Psoas muscle (tissue), 8 donors: ENCODE results near the gene TESMIN. TPM values are rescaled to one million over a fixed set of nuclear protein-coding genes. Genes with fewer than 3 reads are reported as not detected.

Source experiments
- ATAC-seq, 4 donors: fragments of 200-7000 bp; cut with Tn5 transposase; one replicate each; pipeline ENCODE4 v1.9.1; 2020; ENCODE audit warnings: moderate library complexity in 3 of 4, mild to moderate bottlenecking in 2 of 4
- DNase-seq, 2 donors: peaks; one replicate each; pipeline ENCODE4 v3.0.0-alpha.2; 2020
- H3K27ac ChIP-seq: fragments of 200-600 bp; one replicate; pipeline ENCODE4 v1.8.0; 2022
- H3K27me3 ChIP-seq, 3 donors: fragments of 200-600 bp in 1 of 3; one replicate each; pipeline versions ENCODE4 v1.6.1 to v1.8.0; 2013 to 2022; ENCODE audit warnings: low read length in 2 of 3, mild to moderate bottlenecking in 2 of 3, moderate library complexity in 1 of 3; ENCODE audit not compliant: insufficient read depth in 3 of 3
- H3K36me3 ChIP-seq, 2 donors: fragments of 200-600 bp in 1 of 2; one replicate each; pipeline versions ENCODE4 v1.6.1 to v1.8.0; 2013 to 2022; ENCODE audit warnings: low read depth in 1 of 2, mild to moderate bottlenecking in 1 of 2, moderate library complexity in 1 of 2; ENCODE audit not compliant: insufficient read depth in 1 of 2
- H3K4me1 ChIP-seq: fragments of 200-600 bp; one replicate; pipeline ENCODE4 v1.8.0; 2022
- H3K4me3 ChIP-seq: fragments of 200-600 bp; one replicate; pipeline ENCODE4 v1.8.0; 2022; ENCODE audit warnings: mild to moderate bottlenecking
- H3K9me3 ChIP-seq: fragments of 200-600 bp; one replicate; pipeline ENCODE4 v1.8.0; 2022
- CTCF ChIP-seq: fragments of 200-600 bp; IDR thresholded peaks from one replicate; pipeline ENCODE4 v1.8.0; 2022; ENCODE audit warnings: antibody characterized with exemption
- WGBS, 3 donors: extraction: QIAGEN DNeasy Blood & Tissue Kit; methylation state at CpG; one replicate each; pipeline versions ENCODE4 v1.1.6 to v1.1.7; 2013; 5-methylcytosine and 5-hydroxymethylcytosine counted together
- intact Hi-C, 2 donors: fragments of 100-400 bp; cut with DNase I; formaldehyde crosslinking; loops; one replicate each; pipeline versions ENCODE4 v1.11.0 to v1.14.2; 2022
- polyA plus RNA-seq, 3 donors: library from polyadenylated mRNA; stranded (reverse); fragments of 200-250 nt; gene quantifications; one replicate each; pipeline ENCODE4 v1.2.3, GENCODE V29; 2013
- total RNA-seq, 4 donors: library from RNA; stranded (reverse); fragmentation: NEBNext Ultra II Directional in 2 of 4; extraction: Animal tissue kit (Norgen Biotek cat#: 25700) in 2 of 4; gene quantifications; one replicate each; pipeline versions ENCODE4 v1.2.1 to v1.2.4, GENCODE V29; 2021 to 2023
- donor health status: healthy with polysubstance abuse.
- donor health status: DM: no; HTN: no; CAD: no; lungs with moderate emphysema.
- donor health status: Bipolar disorder and iron deficiency.
- donor health status: healthy.
- donor health status: DM: yes; HTN: yes; CAD: no.
- donor health status: DM: no; HTN: no; CAD: no.
- donor health status: DM: no; HTN: no; CAD: no.
- donor health status: DM: yes; HTN: yes; CAD: no.

TESMIN gene
- total and polyA plus RNA-seq, 7 donors, result 0.03 to 0.44 (median 0.25) TPM

DNA sequence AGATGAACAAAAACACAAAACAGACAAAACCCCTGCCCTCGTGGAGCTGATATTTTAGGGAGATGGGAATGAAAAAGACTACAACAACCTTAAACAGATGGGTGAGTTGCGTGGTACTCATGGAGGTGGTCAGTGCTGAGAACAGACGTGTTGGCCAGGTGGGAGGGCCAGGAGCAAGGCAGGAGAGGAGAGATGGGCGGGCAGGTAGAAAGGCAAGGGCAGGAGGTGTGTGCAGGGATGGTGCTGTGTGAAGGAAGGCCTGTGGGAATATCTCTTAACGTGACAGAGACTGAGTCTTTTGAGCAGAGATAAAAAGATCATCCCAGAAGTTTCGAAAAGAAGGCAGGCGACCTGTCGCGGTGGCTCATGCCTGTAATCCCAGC lies 59.9 kb downstream of the TESMIN start:
- ATAC-seq, result no peak
- Histone ChIP-seq H3K36me3 (no peaks in the 10 kb centered on the region), H3K4me3 (no peak overlapping the region), H3K9me3 (no peaks in the 10 kb centered on the region), H3K27ac (no peak overlapping the region), H3K27me3 (peaks cover 0 to 29% (median 8%) of the 10 kb centered on the region in 3 donors), H3K4me1 (no peaks in the 10 kb centered on the region)
- WGBS, 3 donors, result 75 to 87% (median 82%) methylated on average over 9 of the region's 9 CpGs
- no peak for TF ChIP-seq CTCF
- no peak for DNase-seq
- intact Hi-C loops, result no loop called here

DNA sequence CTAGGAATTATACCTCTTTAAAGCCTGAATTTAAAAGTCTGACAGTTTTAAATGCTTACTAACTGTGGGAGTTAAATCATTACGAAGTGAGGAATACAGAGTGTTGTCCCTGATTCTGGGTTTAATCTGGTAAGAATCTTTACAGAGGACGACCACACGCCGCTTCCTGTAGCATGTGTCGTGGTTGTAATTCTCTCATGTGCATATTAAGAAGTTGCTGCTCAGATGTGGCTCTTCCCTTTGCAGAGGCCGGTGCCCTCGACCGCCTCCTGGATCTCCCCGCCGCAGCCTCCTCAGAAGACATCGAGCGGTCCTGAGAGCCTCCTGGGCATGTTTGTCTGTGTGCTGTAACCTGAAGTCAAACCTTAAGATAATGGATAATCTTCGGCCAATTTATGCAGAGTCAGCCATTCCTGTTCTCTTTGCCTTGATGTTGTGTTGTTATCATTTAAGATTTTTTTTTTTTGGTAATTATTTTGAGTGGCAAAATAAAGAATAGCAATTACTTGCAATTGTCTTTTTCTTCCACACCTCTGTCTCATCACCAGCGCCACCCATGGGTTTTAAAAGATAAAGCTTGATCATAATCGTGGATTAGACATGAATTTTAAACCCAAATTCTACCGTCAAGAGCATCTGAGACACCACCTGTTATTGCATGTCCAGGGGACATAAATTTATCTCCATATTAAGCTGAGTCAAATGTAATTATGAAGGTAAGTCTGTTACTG lies 60.5 kb downstream of the TESMIN start:
- Histone ChIP-seq H3K36me3 (no peaks in the 10 kb centered on the region), H3K9me3 (no peaks in the 10 kb centered on the region), H3K27me3 (peaks cover 0 to 35% (median 5%) of the 10 kb centered on the region in 3 donors), H3K4me1 (no peaks in the 10 kb centered on the region), H3K4me3 (no peak overlapping the region), H3K27ac (no peak overlapping the region)
- ATAC-seq (no peak), DNase-seq (no peak)
- TF ChIP-seq CTCF, result no peak
- intact Hi-C loops, result no loop called here
- 52 to 60% (median 55%) methylated on average over 16 of the region's 16 CpGs for WGBS, 3 donors

GRCh38 chr11:68689737-68690625 lies 61.3 kb downstream of the TESMIN start:
- Histone ChIP-seq H3K27ac (no peak overlapping the region), H3K4me3 (no peak overlapping the region), H3K36me3 (no peaks in the 10 kb centered on the region), H3K9me3 (no peaks in the 10 kb centered on the region), H3K4me1 (peaks cover 1% of the 10 kb centered on the region), H3K27me3 (peaks cover 0 to 43% (median 9%) of the 10 kb centered on the region in 3 donors)
- intact Hi-C loops, result no loop called here
- no peak for TF ChIP-seq CTCF
- no peak for ATAC-seq
- WGBS, 3 donors, result 51 to 62% (median 58%) methylated on average over 14 of the region's 14 CpGs
- DNase-seq, result no peak

DNA sequence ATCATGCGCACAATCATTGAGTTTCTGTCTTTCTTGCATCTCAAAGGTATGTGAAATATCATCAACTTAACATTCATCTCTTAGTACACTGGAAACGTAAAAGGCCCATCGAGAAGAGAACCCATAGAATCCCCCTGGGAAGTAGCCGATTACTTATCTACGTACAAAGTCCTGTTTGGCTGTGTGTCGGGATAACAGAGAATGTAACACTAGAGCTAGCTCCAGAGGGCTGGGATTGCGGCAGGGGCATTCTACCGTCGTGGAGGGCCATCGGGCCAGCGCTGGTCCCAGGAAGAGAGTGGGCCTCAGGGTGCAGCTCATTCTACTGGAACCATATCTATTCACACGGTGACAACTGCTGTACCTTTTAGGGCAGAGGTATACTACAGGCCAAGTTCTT lies 62.4 kb downstream of the TESMIN start:
- WGBS, 3 donors, result 80 to 84% (median 81%) methylated on average over 12 of the region's 12 CpGs
- TF ChIP-seq CTCF, result no peak
- DNase-seq (no peak), ATAC-seq (no peak)
- no peak overlapping the region for H3K27ac ChIP-seq
- no peaks in the 10 kb centered on the region for H3K9me3 ChIP-seq
- H3K27me3 ChIP-seq, result peaks cover 0 to 54% (median 20%) of the 10 kb centered on the region in 3 donors
- H3K4me3 ChIP-seq, result no peak overlapping the region
- peaks cover 5% of the 10 kb centered on the region for H3K4me1 ChIP-seq
- intact Hi-C loops, result no loop called here
- no peaks in the 10 kb centered on the region for H3K36me3 ChIP-seq
